Retinal pigment epithelial cell (primary cell): ENCODE measurements around the gene HIBADH.
"Not testable (repeated sequence)": the region's sequence is repeated elsewhere in the genome, so short reads cannot be mapped to it uniquely, and the experiment has no call there.

Experiments used
- DNase-seq: peaks from one replicate; pipeline ENCODE4 v3.0.0-alpha.2; 2010; ENCODE audit warnings: low read depth
- H3K4me3 ChIP-seq: 2 replicates; pipeline ENCODE4 v1.5.1; 2011; ENCODE audit warnings: mild to moderate bottlenecking, low read length, control low read depth, moderate library complexity
- CTCF ChIP-seq: conservative IDR thresholded peaks from 2 replicates; pipeline ENCODE4 v1.5.1; 2011; ENCODE audit warnings: low read depth, low read length, control low read depth, inconsistent platforms

HIBADH gene

DNA sequence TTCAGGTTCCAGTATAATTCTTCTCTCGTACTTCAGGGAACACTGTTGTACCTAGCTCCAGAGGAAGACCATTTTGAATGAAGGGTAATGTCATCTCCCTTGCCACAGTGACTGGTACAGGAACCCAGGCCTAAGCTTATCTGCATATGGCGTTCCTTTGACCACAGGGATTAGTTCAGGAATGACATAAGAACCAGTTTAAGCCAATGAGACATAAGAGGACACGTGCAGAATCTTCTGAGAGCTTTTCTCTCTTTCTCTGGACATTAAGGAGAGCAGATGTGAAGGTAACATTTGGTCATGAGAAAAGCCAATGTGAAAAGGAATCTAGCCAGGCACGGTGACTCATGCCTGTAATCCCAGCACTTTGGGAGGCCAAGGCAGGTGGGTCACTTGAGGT is 21.8 kb upstream of the HIBADH start:
- no peak for DNase-seq
- no peak overlapping the region for H3K4me3 ChIP-seq
- no peak for TF ChIP-seq CTCF

GRCh38 chr7:27680610-27681009 is 17.9 kb upstream of the HIBADH start:
- DNase-seq = no peak
- H3K4me3 ChIP-seq = no peak overlapping the region
- no peak for TF ChIP-seq CTCF

DNA sequence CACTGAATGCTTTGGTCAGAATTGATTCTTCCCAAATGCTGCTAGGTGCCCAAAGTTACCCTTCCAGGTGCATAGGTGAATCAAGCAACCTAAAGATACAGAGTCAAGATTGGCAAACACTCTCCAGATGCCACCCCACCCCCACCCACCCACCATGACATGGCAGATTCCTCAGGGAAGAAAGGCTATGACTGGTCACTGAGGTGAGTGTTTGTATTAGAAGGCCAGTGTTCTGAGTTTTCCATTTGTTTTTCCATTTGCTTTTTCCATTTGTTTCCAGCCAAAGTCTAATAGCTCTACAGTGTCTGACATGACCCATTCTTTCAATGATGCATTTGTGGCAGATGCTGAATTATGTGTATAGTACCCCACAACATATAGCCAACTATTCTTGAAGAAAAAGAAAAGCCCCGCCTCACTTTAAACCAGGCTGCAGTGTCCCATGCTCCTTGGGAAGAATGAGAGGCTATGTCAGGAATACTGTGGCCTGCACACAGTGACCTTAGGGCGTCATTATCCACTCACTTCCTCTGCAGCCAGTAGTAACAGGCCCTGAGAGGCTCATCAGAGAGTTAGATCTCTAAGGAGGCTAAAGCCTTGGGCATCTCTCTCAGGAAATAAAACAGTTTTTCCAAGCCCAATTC is 16.1 kb upstream of the HIBADH start:
- DNase-seq = no peak
- no peak overlapping the region for H3K4me3 ChIP-seq

DNA sequence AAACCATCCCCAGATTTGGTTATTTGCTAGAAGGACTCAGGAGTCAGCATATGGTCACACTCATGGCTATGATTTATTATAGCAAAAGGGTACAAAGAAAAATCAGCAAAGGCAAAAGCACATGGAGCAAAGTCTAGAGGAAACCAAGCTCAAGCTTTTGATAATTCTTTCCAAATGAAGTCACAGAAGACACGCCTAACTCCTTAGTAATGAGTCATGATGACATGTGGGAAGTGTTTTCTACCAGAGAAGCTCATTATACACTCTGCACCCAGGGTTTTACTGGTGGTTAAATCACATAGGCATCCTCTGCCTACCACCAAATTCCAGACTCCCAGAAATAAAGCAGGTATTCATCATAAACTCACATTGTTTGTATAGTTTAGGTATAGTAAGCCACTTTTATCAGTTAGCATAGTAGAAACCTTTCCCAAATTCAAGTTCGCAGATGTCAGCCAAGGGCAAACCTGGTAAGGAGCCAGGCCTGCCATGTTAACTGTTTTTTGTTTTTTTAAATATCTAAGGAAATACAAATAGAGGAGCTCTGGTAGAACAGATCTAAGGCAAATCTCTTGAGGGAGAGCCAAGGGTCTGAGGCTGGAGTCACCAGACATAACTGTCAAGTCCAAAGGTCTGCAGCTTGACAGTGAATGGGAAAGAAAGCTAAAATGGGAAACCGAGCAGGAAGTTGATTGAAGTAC is 15.4 kb upstream of the HIBADH start:
- TF ChIP-seq CTCF = no peak
- peak; percentile 93 for DNase-seq
- no peak overlapping the region for H3K4me3 ChIP-seq

More for the DNA sequence above, 16.1 kb upstream of the HIBADH start:
- no peak for TF ChIP-seq CTCF

- DNase-seq, H3K4me3 ChIP-seq: not testable (repeated sequence)
These were observed 11.4 kb upstream of the HIBADH start for GRCh38 chr7:27674126-27674525.

DNA sequence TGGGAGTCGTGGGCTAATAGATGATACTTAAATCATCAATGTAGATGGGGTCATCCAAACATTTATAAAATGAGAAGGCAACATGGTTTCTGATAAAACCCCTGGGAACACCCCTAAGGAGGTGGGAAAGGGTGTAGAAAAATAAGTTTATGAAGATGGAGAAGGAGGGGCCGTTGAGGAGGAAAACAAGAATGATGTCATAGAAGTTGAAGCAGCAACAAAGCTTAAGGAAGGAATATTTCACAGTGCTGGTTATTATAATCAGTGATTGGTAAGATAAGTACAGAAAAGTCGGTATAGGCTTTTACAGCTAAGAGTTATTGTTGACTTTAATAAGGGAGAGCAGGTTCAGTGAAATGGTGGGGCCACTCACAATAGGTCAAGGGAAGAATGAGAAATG is 9.0 kb upstream of the HIBADH start:
- DNase-seq = no peak
- no peak overlapping the region for H3K4me3 ChIP-seq
- no peak for TF ChIP-seq CTCF

- TF ChIP-seq CTCF = no peak
- H3K4me3 ChIP-seq = no peak overlapping the region
- DNase-seq = no peak
These were observed 8.0 kb upstream of the HIBADH start for GRCh38 chr7:27670676-27671075.
